DMS153 treated with DMSO at 0.1 percent for 48 hours (cell line): ENCODE data around the gene MTUS2.

ENCODE experiments used
- DNase-seq: peaks from one replicate; lab custom pipeline; 2025; ENCODE audit not compliant: unreplicated experiment; lab: John Stamatoyannopoulos, UW

MTUS2 gene

DNA sequence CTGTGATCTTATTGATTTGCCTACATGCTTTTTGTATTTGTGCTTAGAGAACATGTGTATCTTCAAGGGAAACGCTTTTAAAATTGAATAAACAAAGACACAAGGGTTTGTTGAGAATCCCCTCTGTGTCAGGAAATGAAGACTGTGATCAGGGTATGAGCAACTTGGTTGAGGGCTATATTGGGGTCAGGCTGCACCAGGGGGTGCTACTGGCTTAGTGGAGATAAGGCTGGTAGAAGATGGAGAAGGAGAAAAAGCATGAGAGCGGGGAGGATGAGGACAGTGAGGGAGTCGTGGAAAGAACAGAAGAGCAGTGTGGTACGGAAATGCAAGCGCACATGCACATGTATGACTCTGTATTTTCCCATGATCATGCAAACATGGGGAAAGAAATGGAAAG lies 201.6 kb downstream of the MTUS2 start:
- no peak for DNase-seq

DNA sequence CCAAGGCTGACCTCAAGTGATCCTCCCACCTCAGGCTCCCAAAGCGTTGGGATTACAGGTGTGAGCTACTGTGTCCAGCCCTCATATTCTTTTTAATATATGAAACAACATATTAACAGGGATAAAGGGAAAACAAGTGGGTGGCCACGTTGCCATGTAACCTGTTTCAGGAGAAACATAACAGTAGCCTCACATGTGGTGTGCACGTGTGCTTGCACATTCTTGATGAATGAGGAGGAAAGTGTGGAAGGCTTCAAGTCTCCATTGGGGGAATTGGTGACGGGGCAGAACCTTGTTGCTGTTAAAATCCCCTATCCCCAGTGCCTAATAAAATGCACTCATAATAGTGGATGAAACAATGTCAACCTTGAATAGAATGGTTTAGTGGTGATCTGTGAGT lies 202.3 kb downstream of the MTUS2 start:
- DNase-seq, result no peak

DNA sequence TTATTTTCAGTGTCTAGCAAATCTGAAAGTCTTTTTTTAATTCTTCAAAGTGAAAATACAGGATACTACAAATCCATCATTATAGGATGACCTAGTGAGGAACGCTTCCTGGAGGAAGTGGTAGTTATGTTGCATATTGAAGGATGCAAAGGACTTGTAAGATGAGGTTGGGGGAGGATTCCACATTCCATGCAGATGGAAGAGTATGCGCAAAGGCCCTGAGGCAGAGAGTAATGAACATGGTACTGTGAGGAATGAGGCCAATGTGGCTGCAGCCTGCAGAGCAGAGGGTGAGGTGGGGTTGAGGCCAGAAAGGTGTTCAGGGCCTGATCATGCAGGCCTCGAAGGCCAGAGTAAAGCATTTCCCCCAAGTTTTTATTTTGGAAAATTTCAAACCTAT lies 202.8 kb downstream of the MTUS2 start:
- DNase-seq, result no peak

DNA sequence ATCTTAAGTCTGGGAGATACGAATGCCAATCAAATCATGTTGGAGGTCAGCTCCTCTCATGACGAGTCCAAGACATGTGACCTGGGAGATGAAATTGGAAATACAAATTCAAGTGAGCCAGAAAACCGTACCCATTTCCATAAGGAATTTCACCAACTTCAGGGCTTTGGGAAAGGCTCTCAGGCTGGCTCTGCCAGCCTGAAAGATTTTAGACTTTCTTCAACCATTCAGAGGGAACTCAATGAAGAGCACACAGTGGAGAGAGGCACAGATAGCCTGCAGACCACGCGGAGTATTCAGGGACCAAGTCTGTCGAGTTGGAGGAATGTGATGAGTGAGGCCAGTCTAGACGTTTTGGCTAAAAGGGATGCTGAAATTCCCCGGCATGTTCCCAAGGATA lies 204.6 kb downstream of the MTUS2 start:
- no peak for DNase-seq

DNA sequence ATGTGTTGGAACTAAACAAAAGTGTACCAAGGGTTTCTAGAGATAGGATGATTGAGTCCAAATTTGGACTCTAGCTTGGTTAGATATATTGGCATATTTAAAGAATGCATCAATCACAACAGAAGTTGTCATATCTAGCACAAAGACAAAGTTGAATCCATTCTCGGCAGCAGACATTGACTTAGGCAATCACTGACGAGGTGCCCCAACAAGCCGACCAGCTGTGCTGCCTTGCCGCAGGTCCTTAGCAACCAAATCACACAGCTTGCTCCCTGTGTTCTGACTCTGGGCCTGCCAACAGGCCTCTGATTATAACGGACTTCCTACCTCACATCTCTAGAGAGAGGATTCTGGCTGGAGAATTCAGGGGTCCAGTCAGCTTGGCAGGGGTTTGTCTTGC lies 208.7 kb downstream of the MTUS2 start:
- DNase-seq, result no peak

DNA sequence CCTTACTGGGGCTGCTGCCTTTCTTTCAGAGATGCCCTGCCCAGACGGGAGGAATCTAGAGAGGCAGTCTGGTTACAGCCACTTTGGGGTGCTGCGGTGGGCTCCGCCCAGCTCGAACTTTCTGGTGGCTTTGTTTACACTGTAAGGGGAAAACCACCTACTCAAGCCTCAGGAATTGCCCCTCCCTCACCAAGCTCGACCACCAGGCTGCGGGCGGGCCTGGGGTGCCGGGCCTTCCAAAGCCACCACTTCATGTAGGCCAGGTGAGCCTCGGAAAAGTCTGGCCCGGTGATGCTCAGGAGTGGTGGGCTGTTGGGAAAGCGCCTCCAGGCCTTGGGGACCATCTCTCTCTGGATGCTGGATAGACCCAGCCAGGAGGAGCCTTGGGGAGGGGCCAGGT lies 218.6 kb downstream of the MTUS2 start:
- DNase-seq, result no peak

DNA sequence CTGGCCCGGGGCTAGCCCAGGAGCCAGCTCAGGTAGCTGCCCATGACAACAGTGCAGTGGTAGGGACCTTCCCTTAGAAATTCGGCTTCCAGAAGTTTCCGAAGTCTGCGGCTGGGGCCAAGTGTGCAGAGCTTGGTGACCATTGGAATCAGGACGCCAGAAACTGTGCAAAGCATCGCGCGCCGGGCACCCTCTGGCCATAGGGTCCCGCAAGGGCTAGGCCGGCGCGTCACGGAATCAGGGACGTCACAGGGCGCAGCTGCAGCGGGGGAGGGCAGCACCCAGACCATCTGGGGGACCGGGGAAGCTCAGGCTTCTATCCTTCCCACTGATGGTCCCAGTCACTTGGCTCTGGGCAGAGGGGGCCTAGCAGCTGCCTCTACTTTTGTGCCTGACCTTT lies 219.1 kb downstream of the MTUS2 start:
- no peak for DNase-seq

DNA sequence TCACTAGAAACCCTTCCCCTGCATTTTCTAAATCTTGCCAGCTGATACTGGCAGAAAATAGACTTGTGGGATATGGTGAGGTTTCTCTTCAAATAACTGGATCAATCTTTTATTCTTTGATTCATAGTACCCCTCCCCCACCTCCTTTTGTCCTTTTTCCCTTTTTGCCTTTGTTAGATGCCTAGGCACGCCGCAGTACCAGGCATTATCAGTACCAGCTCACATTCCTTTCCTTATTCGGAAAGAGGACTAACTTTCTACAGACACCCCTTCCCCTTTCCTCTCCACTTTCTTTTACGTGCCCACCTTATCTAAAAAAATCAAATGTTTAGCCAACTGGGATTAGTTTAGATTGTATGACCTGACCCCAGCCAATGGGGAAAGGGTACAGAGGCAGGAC lies 226.4 kb downstream of the MTUS2 start:
- no peak for DNase-seq

DNA sequence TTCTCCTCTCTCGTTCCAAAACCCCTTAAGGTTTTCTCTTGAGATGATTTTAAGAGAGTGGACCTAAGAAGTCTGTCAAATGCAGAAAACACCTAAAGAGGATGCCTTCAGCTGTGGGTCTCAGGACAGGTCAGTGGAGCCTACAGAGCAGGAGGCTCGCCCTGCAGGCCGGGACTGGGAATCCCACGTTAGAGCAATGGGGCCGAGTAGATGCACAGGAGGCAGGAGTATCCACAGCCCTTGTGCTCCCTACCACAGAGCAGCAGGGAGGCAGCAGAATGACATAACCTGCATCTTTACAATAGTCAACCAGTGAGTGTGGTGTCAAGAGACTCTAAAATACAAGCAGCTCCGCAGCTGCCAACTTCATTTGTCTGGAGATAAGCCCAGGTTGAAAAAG lies 229.4 kb downstream of the MTUS2 start:
- no peak for DNase-seq

DNA sequence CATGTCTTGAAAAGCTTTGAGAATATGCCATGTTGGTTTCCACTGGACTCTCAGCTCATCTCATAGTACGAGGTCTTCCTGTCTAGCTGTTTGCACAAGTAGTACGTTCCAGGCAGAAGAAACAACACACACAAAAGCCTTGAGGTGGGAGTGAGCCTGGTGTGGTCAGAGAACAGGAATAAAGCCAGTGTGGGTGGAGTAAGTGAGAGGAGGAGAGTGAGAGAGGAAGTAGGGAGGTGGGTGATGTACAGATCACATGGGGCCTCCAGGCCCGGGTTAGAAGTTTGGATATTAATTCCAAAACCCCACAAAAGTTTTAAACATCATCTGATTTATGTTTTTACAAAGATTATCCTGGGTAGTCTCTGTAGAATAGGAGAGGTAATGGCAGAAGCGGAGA lies 230.6 kb downstream of the MTUS2 start:
- DNase-seq, result no peak

DNA sequence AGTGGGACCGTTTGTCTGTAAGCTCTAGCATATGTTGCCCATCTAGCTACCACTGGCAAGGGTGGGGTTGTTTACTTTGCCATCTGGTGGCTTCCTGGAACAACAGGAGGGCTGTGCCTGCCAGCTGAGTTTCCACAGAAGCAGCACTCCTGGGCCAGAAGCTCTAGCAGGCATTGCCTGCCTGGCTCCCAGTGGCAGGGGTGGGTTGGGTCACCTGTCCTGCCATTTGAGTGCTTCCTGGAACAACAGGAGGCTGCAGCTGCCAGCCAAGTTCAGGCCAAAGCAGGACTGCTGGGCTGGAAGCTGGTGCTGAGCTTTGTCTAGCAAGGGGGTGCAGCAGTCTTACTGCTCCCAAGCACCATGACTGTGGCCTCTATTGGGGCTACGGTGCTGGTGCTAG lies 239.7 kb downstream of the MTUS2 start:
- peak; percentile 60 for DNase-seq

DNA sequence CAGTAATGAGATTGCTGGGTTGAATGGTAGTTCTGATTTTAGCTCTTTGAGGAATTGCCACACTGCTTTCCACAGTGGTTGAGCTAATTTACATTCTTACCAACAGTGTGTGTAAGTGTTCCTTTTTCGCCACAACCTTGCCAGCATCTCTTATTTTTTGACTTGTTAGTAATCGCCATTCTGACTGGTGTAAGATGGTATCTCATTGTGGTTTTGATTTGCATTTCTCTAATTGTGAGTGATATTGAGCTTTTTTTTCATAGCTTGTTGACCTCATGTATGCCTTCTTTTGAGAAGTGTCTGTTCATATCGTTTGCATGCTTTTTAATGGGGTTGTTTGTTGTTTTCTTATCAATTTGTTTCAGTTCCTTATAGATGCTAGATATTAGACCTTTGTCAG lies 245.0 kb downstream of the MTUS2 start:
- no peak for DNase-seq

DNA sequence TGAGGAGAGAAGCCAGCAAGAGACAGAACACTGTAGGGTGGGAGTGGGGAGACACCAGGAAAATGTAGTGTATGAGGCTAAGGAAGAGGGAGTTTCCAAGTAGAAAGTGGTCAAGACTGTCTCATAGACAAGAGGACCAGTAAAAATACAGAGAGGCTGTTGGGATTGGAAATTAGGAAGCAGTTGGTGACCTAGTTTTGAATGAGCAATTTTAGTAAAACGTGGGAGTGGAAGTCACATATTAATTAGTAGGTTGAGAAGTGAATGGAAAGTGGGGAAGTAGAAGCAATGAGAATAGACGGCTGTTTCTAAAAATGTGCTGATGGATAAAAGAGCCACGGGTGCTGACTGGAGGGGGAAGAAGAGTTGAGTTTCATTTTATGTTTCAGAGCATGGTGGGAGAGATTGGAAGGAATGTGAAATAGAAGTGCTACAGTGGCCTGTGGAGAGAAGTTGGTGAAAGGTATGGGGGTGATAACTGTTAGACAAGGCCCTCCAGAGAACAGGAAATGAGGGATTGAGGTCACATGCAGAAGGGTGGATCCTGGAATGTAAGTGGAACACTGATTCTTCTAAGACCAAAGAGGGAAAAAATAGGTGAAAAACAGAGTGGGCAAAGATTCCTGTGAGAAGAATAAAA lies 247.3 kb downstream of the MTUS2 start:
- no peak for DNase-seq

DNA sequence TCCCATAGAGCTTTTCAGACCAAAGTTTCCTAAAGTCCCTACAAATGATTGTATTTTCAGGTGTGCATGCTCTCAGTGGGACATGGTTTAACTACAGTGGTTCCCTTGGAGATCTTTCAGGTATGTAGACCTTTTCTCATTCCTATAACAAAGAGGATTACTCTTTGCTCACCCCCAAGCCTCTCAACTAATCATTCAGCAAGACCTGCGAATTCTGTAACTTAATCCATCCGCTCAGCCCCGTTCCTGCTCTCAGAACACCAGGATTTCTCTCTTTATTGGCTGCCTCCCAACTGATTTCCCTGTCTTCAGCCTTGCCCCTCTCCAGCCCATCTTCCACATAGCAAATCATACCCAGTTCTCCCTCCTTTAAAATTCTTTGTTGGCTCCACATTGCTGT lies 253.6 kb downstream of the MTUS2 start:
- no peak for DNase-seq

DNA sequence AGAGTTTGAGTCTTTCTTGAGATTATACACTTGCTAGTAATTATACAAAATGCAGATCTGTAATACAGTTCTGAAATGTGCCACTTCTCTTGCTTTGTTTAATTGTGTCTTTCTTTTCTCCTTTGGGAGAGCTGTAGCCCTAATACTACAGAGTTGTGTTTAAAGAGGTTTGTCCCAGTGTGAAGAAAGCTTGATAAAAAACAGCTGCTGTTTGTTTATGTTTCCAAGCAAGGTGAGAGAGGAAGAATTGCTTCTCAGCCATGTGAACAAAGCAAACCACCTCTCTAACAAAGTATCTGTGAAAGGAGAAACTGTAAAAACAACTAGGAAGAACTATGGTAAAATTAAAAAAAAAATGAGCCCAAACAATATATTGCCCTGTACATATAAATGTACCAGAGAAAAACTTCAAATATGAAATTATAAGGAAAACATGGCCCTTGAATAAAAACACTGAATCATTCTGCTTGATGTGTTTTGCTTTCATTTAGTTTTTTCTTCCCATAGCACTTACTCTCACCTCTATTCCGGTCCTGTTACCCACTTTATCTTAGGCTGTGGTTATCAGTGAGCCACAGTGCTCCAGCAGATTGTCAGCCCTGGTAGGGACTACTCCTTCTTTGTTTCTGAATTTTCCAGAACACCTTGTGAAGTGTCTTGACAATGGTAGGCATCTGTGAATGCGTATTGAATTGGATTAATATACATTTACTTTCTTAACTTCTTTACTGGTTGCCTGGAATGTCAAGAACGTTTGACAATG lies 257.1 kb downstream of the MTUS2 start:
- DNase-seq, result no peak

DNA sequence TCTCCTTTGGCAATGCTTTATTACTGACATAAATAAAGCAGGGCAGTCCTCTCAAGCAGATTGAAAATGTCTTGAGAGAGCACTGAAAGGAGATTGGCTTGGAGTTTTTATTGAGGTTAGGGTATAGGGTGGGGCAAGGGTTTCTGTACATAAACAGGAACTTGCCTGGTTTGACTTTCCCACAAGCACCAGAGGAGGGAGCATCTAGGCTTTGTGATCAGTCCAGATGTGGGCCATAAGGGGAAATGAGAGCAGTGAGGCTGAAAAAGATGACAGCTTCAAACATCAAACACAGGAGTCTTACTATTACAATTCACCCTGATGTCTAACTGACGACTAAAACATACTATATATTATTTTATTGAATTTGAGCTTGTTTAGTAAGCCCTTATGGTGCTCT lies 260.9 kb downstream of the MTUS2 start:
- no peak for DNase-seq

DNA sequence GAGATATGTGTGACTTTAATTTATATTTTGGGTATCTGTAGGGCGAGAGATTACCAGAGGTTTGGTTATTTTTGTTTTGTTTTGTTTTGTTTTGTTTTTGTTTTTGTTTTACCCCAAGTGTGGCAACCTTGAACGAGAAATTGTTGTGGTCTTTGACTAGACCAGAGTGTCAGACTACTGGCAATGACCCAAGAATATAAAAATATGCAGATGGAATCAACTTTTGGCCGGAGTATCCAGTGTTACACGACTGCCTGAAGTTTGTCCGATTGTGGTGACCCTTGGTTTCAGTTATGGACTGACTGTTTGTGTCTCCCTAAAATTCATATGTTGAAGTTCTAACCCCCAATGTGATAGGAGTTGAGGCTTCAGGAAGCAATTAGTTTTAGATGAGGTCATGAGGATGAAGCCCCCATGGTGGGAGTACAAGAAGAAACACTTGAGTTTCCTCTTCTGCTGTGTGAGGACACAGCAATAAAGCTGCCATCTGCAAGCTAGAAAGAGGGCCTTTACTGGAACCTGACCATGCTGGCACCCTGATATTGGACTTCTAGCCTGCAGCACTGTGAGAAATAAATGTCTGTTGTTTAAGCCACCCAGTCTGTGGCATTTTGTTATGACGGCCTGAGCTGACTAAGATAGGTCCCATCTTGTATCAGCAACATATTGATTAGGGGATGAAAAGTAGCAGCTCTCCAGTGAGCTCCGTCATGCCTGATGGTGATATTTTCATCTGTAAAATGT lies 261.7 kb downstream of the MTUS2 start:
- DNase-seq, result no peak

DNA sequence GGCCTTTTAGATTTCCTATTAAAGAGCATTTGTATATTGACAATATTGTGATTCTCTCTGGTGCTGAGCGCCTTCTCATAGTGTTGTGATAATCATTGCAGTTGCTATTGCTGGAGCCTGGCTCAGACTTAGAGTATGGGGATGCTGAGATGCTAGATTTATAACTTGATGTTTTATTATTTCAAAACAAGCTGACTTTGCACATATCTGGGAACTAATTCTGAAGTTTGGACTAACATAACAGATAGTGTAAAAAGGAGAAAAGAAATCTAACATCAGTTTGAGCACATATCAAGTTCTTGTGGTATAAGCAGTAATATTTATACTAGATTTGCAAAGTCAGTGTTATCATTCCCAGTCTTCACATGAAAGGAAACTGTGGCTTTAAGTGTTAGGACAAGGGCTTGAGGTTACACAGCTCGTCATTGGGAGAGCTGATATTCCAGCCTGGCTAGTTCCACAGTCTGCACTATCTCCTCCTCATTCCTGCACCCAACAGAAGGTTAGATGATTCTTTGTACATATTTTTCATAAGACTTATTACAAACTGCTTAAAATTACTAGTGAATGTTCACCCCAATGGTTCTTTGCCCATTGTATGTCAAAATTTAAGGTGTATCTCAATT lies 279.8 kb downstream of the MTUS2 start:
- DNase-seq, result no peak

DNA sequence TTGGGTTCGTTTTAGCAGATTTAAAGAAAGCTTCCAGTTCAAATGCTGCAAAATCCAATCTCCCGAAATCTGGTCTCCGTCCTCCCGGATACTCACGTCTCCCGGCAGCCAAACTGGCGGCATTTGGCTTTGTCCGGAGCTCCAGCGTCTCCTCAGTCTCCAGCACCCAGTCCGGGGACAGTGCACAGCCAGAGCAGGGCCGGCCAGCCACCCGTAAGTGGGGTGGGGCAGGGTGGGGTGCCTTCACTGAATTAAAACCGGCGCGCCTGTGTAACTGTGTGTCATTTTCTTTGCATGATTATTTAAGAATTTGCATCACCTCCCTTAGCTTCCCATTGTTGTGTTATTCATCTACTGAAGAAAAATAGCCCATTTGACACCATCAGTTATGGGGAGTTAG lies 280.6 kb downstream of the MTUS2 start:
- no peak for DNase-seq

DNA sequence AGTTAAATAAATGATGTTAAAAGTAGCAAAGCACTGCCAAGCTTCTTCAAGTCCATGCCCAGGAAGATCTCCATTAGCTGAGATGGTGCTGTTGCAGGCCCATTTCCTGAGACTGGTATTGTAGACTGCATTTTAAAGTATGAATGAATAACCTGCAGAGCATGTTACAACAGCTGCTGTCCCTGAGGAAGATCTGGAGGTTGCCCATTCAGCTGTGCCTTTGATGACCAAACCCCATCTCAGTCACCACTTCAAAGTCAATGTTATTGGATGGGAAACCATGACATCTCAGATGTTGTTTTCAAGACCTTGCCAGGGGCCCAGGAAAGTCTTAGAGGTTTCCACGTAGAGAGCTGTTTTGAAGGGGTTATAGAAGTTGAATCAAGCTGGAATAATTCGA lies 281.3 kb downstream of the MTUS2 start:
- no peak for DNase-seq

DNA sequence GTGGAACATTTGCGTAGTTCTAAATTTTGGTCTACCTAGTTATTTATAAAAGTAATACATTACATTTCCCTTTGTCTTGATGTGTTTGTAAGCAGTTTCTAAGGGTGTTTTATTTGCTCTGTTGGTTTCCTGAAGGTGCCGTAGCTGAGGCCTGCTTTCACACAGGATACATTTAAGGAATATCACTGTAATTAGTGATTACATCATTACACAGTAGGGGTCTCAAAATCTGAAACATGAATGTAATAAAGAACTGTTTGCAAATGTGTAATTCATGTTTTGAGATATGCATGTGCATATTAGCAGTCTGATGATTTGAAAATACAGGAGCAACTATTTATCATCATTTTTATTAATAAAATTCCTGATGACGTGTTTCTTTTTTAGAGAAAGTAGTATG lies 281.8 kb downstream of the MTUS2 start:
- no peak for DNase-seq
